Measurements from ENCODE around the gene HINFP. TPM values are rescaled to one million over a fixed set of nuclear protein-coding genes. Genes with fewer than 3 reads are reported as not detected.
A peak's percentile ranks its signal among the peaks of the same experiment; 100 is the strongest.

HINFP gene
- total RNA-seq, 3 donors from 2014 or later = 37.2 to 58.1 (median 42.2) TPM

- ATAC-seq (no peak), DNase-seq (peak in 1 of 3 donors; percentile 21)
- Histone ChIP-seq H3K4me1 (ENCODE audit: low read depth) (peaks cover 17% of the 10 kb centered on the region), H3K4me3 (no peak overlapping the region), H3K36me3 (ENCODE audit: low read depth) (no peaks in the 10 kb centered on the region), H3K9me3 (no peaks in the 10 kb centered on the region)
- TF ChIP-seq, protein P1, sequence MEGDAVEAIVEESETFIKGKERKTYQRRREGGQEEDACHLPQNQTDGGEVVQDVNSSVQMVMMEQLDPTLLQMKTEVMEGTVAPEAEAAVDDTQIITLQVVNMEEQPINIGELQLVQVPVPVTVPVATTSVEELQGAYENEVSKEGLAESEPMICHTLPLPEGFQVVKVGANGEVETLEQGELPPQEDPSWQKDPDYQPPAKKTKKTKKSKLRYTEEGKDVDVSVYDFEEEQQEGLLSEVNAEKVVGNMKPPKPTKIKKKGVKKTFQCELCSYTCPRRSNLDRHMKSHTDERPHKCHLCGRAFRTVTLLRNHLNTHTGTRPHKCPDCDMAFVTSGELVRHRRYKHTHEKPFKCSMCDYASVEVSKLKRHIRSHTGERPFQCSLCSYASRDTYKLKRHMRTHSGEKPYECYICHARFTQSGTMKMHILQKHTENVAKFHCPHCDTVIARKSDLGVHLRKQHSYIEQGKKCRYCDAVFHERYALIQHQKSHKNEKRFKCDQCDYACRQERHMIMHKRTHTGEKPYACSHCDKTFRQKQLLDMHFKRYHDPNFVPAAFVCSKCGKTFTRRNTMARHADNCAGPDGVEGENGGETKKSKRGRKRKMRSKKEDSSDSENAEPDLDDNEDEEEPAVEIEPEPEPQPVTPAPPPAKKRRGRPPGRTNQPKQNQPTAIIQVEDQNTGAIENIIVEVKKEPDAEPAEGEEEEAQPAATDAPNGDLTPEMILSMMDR (IDR thresholded peaks at IDR 0.05) = no peak
- intact Hi-C loops (cut with DNase I, micrococcal nuclease) = no loop called here
These were observed 11.5 kb upstream of the HINFP start for GRCh38 chr11:119109843-119110242.

DNA sequence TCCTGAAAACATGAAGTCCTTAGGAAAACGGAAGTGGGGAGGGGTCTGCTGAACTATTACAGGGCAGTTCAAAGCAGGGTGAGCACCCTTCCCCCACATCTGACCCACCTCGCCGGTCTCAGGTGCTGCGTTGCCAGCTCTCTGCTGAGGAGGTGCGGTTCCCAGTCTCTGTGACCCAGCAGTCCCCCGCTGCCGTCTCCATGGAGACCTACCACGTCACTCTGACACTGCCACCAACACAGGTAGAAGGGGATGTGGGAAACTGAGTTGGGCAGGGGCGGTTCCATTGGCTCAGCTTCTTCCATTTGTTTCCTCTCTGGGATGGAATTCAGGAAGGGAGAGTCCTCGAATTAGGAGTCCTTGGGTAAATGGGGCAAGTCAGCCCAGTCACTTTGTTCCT is 10.9 kb upstream of the HINFP start:
- intact Hi-C loops (cut with DNase I, micrococcal nuclease) = no loop called here
- TF ChIP-seq, protein P1 (IDR thresholded peaks at IDR 0.05) = no peak
- ATAC-seq = no peak
- peak in 1 of 3 donors; percentile 25 for DNase-seq
- H3K4me1 ChIP-seq (ENCODE audit: low read depth) = peaks cover 17% of the 10 kb centered on the region
- no peak overlapping the region for H3K4me3 ChIP-seq
- H3K36me3 ChIP-seq (ENCODE audit: low read depth) = no peaks in the 10 kb centered on the region
- H3K9me3 ChIP-seq = no peaks in the 10 kb centered on the region

DNA sequence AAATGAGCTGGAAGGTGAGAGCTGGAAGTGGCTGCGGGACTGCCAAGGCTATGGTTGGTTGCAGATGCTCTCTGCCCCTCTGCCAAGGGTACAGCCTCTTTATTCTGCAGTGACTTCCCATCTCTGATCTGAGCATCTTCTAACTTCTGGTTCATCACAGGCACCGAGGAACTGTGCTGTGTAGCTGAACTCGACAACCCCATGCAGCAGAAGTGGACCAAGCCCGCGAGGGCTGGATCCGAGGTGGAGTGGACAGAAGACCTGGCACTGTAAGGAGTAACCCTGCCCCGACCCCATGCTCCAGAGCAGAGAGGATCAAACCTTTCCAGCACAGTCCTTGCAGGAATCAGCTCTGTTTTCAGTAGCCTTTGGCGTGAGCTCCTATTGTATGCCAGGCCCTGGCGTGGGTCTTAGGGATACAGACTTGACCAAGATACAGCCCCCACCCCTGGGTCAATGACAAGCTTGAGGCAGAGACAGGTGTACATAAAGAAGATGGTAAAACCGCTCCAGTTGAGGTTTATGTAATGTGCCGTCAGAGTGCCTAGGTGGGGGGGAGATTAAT is 9.9 kb upstream of the HINFP start:
- intact Hi-C loops (cut with DNase I, micrococcal nuclease) = no loop called here
- Histone ChIP-seq H3K9me3 (no peaks in the 10 kb centered on the region), H3K36me3 (ENCODE audit: low read depth) (no peaks in the 10 kb centered on the region), H3K4me1 (ENCODE audit: low read depth) (peaks cover 17% of the 10 kb centered on the region), H3K4me3 (no peak overlapping the region)
- TF ChIP-seq, protein P1 (IDR thresholded peaks at IDR 0.05) = no peak
- DNase-seq = no peak
- no peak for ATAC-seq

DNA sequence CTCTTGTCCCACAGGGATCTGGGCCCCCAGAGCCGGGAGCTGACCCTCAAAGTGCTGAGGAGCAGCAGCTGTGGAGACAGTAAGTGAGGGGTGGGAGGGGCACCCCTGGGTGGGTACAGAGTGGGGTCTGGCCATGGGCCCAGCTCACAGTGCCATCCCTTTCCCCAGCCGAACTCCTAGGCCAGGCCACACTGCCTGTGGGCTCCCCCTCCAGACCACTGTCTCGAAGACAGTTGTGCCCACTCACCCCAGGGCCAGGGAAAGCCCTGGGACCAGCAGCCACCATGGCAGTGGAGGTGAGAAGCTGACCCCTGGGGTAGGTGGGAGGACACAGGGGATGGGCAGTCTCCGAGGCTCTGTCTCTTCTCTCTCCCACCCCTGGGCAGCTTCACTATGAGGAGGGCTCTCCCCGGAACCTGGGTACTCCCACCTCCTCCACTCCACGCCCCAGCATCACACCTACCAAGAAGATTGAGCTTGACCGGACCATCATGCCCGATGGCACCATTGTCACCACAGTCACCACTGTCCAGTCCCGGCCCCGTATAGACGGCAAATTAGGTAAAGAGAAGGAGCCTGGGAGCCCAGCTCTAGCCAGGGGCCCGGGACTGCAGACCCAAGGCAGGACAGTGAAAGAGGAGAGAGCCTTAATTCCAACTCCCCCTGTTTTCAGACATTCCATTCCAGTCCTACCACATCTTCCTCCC is 8.9 kb upstream of the HINFP start:
- ATAC-seq (no peak), DNase-seq (no peak)
- H3K9me3 ChIP-seq = no peaks in the 10 kb centered on the region
- no peak overlapping the region for H3K4me3 ChIP-seq
- H3K4me1 ChIP-seq (ENCODE audit: low read depth) = peaks cover 17% of the 10 kb centered on the region
- intact Hi-C loops (cut with DNase I, micrococcal nuclease) = no loop called here
- TF ChIP-seq, protein P1 (IDR thresholded peaks at IDR 0.05) = no peak
- no peaks in the 10 kb centered on the region for H3K36me3 ChIP-seq (ENCODE audit: low read depth)

GRCh38 chr11:119113716-119114115 is 7.7 kb upstream of the HINFP start:
- TF ChIP-seq, protein P1 (IDR thresholded peaks at IDR 0.05) = no peak
- Histone ChIP-seq H3K4me1 (ENCODE audit: low read depth) (peaks cover 10% of the 10 kb centered on the region), H3K36me3 (ENCODE audit: low read depth) (no peaks in the 10 kb centered on the region), H3K9me3 (no peaks in the 10 kb centered on the region), H3K4me3 (no peak overlapping the region)
- DNase-seq (no peak), ATAC-seq (no peak)
- intact Hi-C loops (cut with DNase I, micrococcal nuclease) = no loop called here

Data from mucosa of descending colon (tissue), 3 donors.